ENCODE measurements around the gene TMEM269.

The TMEM269 gene

DNA sequence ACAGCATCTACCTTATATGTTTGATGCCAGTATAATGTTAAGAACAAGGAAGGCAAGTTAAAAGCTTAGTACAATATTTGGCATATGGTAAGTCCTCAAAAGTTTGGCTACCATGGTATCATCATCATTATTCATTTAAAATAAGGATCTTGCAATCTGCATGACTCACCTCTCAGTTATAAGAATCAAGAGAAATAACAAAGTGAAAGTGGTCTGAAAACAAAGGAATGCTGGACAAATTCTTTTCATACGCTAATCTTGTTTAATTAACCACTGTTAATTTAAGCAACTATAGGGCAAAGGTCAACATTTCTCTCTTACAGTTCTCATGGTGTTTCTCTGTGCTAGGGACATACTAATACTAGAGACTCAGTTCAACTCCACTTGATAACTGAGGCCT is 31.7 kb upstream of the TMEM269 start:
- in situ Hi-C loops (cut with MboI; ENCODE audit: low pct_unique_long_range_greater_than_20kb, low sequenced_read_pairs, unreplicated experiment), result loop anchor here (25.0 kb wide), 1 partner anchor 309 kb away; no protein-coding TSS in a partner anchor

GRCh38 chr1:42756956-42757891 is 27.6 kb upstream of the TMEM269 start:
- TF ChIP-seq, protein P1, sequence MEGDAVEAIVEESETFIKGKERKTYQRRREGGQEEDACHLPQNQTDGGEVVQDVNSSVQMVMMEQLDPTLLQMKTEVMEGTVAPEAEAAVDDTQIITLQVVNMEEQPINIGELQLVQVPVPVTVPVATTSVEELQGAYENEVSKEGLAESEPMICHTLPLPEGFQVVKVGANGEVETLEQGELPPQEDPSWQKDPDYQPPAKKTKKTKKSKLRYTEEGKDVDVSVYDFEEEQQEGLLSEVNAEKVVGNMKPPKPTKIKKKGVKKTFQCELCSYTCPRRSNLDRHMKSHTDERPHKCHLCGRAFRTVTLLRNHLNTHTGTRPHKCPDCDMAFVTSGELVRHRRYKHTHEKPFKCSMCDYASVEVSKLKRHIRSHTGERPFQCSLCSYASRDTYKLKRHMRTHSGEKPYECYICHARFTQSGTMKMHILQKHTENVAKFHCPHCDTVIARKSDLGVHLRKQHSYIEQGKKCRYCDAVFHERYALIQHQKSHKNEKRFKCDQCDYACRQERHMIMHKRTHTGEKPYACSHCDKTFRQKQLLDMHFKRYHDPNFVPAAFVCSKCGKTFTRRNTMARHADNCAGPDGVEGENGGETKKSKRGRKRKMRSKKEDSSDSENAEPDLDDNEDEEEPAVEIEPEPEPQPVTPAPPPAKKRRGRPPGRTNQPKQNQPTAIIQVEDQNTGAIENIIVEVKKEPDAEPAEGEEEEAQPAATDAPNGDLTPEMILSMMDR (IDR thresholded peaks at IDR 0.05; ENCODE audit: extremely low read depth, insufficient read depth, missing control alignments), result peak; percentile 75
- peak; percentile 76 for DNase-seq (ENCODE audit: low spot score)
- in situ Hi-C loops (cut with MboI; ENCODE audit: low pct_unique_long_range_greater_than_20kb, low sequenced_read_pairs, unreplicated experiment), result loop anchor here (25.0 kb wide), 1 partner anchor 305 kb away; no protein-coding TSS in a partner anchor

More for the DNA sequence above, 31.7 kb upstream of the TMEM269 start:
- no peak for DNase-seq (ENCODE audit: low spot score)
- TF ChIP-seq, protein P1 (IDR thresholded peaks at IDR 0.05; ENCODE audit: extremely low read depth, insufficient read depth, missing control alignments), result no peak

DNA sequence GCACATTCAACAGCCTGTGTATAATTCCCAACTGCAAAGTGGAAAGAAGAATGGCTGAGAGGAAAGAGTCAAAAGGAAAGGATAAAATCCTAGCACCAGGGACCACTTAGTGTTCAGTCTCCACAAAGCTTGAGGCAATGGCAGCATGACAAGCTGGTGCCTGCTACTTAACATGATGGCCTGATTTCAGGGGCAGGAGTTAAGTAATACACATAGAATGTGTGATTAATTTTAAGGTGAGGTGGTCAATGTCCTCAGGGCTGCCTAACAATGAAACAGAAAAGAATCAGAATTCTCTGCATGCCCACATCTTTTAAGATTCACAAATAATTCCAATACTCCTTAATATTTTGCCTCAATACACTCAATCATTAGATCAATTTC is 26.9 kb upstream of the TMEM269 start:
- DNase-seq (ENCODE audit: low spot score), result no peak
- TF ChIP-seq, protein P1 (IDR thresholded peaks at IDR 0.05; ENCODE audit: extremely low read depth, insufficient read depth, missing control alignments), result no peak
- in situ Hi-C loops (cut with MboI; ENCODE audit: low pct_unique_long_range_greater_than_20kb, low sequenced_read_pairs, unreplicated experiment), result loop anchor here (25.0 kb wide), 1 partner anchor 304 kb away; no protein-coding TSS in a partner anchor

- TF ChIP-seq, protein P1 (IDR thresholded peaks at IDR 0.05; ENCODE audit: extremely low read depth, insufficient read depth, missing control alignments), result no peak
- in situ Hi-C loops (cut with MboI; ENCODE audit: low pct_unique_long_range_greater_than_20kb, low sequenced_read_pairs, unreplicated experiment), result loop anchor here (25.0 kb wide), 1 partner anchor 304 kb away; no protein-coding TSS in a partner anchor
- no peak for DNase-seq (ENCODE audit: low spot score)
These were observed 26.1 kb upstream of the TMEM269 start for GRCh38 chr1:42758641-42759040.

DNA sequence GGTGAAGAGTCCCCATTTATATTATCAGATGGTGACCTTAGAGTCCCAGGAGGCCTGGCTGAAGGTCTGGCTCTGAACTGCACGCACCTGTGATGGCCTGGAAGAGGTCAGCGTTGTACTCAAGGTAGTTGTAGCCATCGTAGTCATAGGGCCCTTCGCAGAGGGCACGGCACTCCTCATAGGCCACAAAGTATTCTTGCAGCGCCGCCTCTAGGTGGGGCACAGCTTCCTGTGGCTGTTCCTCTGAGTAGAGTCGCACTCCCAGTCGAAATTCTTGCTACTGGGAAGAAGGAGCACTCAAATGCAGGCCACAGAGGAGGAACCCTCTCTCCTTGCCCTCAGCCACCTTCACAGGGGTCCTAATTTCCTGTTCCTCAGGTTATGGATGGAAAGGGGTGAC is 25.7 kb upstream of the TMEM269 start:
- in situ Hi-C loops (cut with MboI; ENCODE audit: low pct_unique_long_range_greater_than_20kb, low sequenced_read_pairs, unreplicated experiment), result loop anchor here (25.0 kb wide), 1 partner anchor 303 kb away; no protein-coding TSS in a partner anchor
- TF ChIP-seq, protein P1 (IDR thresholded peaks at IDR 0.05; ENCODE audit: extremely low read depth, insufficient read depth, missing control alignments), result no peak
- no peak for DNase-seq (ENCODE audit: low spot score)

GRCh38 chr1:42761567-42761966 is 23.2 kb upstream of the TMEM269 start:
- TF ChIP-seq, protein P1 (IDR thresholded peaks at IDR 0.05; ENCODE audit: extremely low read depth, insufficient read depth, missing control alignments), result no peak
- in situ Hi-C loops (cut with MboI; ENCODE audit: low pct_unique_long_range_greater_than_20kb, low sequenced_read_pairs, unreplicated experiment), result loop anchor here (25.0 kb wide), 1 partner anchor 301 kb away; no protein-coding TSS in a partner anchor
- DNase-seq (ENCODE audit: low spot score), result no peak

All from GM13977 (cell line).